Stimulated activated CD8-positive, alpha-beta memory T cell treated with anti-CD3 and anti-CD28 coated beads, Interleukin-12 subunit alpha, Interleukin-12 subunit beta, amount 100 ng/mL, for 24 hours (primary cell): ENCODE data around the gene ERCC4.

Experiments
- DNase-seq: peaks from one replicate; pipeline ENCODE4 v3.0.0-alpha.2; 2020; ENCODE audit errors: extremely low read depth

Gene ERCC4

DNA sequence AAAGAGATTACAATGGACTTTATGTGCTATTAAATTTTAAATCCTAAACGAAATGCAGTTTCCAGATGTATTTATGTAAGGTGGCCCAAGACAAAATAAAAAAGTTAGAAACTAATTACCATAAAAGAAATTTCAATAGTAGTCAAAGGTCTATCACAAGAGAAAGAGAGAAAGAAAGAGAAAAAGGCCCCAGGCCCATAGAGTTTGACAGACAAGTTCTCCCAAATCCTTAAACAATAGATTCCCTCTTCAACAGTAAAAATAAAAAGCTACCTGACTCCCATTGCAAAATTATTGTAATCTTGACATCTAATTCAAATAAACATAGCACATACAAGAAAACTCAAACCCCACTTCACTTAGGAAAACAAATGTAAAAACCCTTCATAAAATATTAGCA lies 8.6 kb upstream of the ERCC4 start:
- no peak for DNase-seq

- no peak for DNase-seq
These were observed 8.1 kb upstream of the ERCC4 start for GRCh38 chr16:13911871-13912270.

- DNase-seq, result no peak
These were observed 7.1 kb upstream of the ERCC4 start for GRCh38 chr16:13912891-13913290.

GRCh38 chr16:13913374-13914292 lies 6.3 kb upstream of the ERCC4 start:
- DNase-seq, result no peak

DNA sequence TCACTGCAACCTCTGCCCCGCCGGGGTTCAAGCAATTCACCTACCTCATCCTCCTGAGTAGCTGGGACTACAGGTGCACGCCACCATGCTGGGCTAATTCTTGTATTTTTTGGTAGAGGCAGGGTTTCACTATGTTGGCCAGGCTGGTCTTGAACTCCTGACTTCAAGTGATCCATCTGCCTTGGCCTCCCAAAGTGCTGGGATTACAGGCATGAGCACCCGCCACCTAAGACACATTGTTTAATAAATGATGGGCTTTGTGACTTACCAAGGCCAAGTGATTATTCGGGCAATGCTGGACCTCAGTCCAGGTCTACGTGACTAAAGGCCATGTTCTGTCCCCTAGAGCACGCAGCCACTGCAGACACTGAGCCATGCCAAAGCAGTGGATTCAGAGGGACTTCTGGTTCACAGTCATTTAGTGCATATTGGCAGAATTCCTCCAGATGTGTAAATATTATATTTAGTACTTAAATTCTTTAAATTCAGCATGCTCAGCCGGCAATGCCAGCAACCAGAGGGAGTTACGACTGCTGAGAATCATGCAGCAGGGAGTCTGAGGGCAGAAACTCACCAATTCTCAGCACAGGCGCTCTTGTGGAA lies 4.8 kb upstream of the ERCC4 start:
- no peak for DNase-seq

DNA sequence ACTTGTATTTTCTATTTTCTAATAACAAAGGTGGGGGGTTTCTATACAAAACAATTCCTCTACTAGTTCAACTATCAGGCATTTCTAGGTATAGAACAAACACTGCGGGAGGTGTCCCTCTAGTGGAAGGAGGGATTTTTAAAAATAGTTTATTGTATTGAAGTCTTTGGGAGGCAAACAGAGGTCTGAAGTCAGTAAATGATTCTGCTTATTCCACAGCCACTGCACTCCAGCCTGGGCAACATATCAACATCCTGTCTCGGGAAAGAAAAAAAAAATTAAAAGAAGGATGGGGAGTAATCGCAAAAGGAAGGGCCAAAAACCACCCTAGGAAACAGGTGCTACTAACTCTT lies 648 bp upstream of the ERCC4 start:
- no peak for DNase-seq

DNA sequence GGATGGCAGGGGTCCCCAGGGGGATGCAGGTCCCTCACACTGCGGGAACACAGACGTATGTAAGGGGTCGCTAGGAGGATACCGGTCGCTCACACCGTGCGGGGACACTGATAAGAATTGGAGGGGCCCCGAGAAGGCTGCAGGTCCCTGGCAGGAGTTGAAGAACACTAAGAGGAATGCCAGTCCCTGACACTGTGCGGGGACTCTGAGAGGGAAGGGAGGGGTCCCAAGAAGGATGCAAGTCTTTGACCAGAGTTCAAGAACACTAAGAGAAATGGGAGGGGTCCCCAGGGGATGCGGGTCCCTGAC lies 510 bp downstream of the ERCC4 start:
- DNase-seq, result no peak

- DNase-seq, result no peak
These were observed 1.4 kb downstream of the ERCC4 start for GRCh38 chr16:13921328-13921727.

DNA sequence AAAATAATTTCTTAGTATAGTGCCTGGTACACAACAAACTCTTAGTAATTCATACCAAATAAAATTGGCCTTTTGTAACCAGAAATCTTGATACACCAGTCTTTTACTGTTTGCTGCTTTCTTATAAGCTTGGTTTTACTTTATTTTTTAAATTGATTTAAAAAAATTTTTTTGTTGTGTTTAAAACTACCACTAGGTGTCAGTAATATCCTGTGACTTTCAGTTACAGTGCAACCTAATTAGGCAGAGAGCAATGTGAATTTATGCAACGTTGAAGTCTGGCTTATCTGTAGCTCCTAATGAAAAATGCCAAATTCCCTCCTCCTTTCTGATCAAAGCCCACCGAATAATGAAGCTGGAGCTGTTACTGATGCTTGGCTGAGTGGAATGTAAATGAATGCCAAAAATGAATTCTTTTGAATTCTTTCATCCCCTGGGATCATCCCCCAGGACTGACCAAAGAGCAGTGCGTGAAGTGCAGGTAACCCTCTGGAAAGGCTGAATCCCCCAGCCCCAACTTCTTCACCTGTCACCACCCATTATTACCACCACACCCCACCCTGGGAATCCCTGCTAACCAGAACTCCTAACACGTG lies 3.8 kb downstream of the ERCC4 start:
- no peak for DNase-seq

GRCh38 chr16:13926464-13926863 lies 6.5 kb downstream of the ERCC4 start:
- DNase-seq, result no peak

DNA sequence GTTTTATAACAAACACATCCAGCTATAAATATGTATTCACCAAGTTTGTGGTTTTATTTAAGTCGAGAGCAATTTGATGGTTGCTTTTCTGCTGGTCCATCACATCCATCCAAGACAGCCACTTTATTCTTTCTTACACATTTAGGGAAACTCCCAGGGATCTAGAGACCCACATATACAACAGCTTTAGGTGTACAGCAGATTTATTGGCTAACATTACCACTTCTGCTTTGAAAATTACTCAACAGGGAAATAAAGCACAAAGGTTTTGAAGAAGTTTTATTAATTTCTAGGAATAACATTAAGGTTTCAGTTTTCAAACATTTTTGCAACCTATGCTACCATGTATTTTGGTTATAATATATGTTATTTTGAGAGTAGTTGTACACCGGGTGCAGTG lies 6.9 kb downstream of the ERCC4 start:
- no peak for DNase-seq

DNA sequence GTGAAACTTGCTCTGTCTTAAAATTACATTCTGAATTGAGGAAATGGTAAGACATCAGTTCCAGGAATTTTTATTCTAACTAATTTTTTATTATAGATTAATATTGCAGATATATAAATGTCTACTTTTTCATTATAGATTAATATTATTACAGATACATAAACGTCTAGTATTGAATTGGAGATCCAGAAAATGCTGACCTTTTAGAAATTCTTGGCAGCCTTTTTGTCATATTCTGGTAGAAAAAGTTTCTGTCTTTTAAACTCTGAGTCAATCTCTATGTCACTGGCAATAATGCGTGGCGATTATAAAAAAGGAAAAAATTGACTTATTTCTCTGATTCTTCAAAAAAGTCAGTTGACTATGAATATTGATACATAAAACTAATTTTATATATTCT lies 8.7 kb downstream of the ERCC4 start:
- no peak for DNase-seq

- DNase-seq, result no peak
These were observed 11.9 kb downstream of the ERCC4 start for GRCh38 chr16:13931845-13932244.

GRCh38 chr16:13935408-13935807 lies 15.5 kb downstream of the ERCC4 start:
- no peak for DNase-seq

DNA sequence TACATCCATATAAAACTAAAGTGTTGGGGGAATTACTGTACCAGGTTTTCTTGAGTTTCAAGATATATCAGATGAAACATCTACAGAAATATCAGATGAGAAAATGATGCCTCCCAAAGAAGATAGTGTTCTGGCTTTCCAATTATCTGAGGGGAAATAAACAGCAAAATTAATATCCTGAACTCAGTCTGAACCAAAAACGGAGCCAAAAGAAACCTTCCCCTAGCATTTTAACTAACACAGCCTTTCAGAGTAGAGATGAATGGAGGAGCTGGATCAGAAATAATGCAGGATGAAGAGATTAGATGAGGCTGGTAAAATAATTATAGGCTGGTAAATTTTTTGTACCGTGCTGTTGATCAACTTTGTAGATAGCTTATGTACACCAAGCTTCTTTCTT lies 16.2 kb downstream of the ERCC4 start:
- DNase-seq, result no peak

- no peak for DNase-seq
These were observed 16.7 kb downstream of the ERCC4 start for GRCh38 chr16:13936596-13937081.

DNA sequence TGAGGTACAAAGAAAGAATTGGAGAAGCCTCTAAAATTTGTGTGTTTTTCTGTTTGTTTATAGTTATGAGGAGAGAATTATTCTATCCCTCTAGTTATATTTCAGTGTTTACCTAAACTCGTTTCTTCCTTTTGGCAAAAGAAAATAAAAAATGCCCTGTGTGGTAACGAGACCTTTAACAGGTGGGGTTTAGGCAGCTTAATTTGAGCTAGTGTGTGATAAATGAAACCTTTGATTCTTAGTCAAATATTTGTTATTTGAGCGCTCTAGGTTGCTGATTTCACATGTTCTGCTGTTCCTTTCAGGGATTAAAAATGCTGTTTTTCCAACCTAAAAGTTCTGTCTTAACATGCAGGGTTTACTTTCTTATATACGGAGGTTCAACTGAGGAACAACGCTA lies 17.5 kb downstream of the ERCC4 start:
- DNase-seq, result no peak

DNA sequence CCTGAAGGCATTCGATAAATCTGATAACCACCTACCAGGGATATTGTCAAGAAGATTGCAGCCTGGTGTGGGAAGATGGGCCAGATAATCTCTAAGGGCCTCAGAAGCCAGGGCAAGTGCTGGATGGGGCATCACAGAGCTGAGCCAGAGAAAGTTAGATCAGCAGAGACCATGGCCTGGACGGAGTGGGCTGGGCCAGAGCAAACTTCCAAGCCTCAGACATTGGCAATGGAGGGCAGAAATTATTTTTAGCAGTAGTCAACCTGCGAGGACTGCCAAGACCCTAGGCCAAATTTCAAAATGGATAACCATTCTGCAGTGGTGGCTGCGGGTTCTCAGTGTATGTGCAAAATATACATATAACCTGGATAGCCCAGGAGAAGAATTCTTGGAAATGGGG lies 18.5 kb downstream of the ERCC4 start:
- no peak for DNase-seq

DNA sequence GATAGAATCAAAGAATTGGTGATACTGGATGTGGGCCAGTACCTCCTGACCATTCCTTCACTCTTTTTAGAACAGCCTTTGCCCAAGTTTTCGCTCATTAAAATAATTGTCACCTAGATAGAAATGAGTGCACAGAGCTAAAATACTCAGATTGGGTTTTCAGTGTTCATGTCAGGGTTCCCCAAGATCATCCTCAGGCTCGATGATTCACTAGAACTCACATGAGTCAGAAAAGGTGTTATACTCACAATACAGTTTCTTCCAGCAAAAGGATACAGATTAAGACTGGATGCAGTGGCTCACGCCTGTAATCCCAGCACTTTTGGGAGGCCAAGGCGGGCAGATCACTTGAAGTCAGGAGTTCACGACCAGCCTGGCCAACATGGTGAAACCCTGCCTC lies 19.9 kb downstream of the ERCC4 start:
- DNase-seq, result no peak

DNA sequence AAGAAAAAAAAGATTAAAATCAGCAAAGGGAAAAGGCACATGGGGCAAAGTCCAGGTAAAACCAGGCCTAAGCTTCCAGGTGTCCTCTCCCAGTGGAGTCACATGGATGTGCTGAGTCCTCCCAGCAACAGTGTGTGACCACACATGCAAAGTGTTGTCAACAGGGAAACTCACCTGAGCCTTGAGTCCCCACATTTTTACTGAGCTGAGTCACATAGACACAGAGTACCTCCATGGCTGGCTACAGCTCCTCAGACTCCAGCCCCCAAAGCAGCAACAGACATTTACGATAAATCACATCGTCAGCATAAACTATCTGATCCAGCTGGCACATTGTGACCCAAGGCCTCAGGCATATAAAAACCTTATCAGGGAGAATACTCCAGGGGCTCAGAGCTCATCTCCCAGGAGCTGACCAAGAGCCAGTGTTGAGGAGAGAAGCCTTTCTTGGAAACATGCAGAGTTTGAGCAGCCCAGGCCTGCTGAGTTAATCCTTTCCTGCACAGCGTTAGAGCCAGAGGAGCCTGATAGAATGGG lies 20.5 kb downstream of the ERCC4 start:
- DNase-seq, result no peak

GRCh38 chr16:13944816-13945215 lies 24.9 kb downstream of the ERCC4 start:
- no peak for DNase-seq

DNA sequence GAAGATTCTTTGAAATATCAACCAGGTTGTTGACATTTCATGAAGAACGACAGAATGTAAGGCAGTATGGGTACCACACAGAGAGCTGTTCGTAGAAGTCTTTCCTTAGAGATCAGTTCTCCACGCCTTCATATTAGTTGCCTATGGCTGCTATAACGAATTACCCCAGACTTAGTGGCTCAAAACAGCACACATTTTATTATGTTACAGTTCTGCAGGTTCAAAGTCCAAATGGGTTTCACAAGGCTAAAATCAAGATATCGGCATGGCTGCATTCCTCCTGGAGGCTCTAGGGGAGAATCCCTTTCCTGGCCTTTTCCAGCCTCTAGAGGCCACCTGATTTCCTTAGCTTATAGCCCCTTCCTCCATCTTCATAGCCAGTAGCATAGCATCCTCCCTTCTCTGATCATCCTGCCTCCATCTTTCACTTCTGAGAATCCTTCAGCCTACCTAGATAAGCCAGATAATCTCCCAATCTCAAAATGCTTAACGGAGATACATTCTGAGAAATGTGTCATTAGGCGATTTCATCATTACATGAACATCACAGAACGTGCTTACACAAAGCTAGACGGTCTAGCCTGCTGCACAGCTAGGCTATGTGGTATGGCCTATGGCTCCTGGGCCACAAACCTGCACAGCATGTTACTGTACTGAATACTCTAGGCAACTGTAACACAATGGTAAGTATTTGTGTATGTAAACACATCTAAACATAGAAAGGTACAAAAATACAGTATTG lies 26.0 kb downstream of the ERCC4 start:
- DNase-seq, result no peak
